Fibroblast of peridontal ligament (primary cell): Measurements from ENCODE around the gene BUD13.
"Not testable (repeated sequence)": the region's sequence is repeated elsewhere in the genome, so short reads cannot be mapped to it uniquely, and the experiment has no call there.

Experiments
- DNase-seq: peaks from one replicate; pipeline ENCODE4 v3.0.0-alpha.2; 2010; ENCODE audit errors: extremely low read depth

BUD13 gene

GRCh38 chr11:116772443-116773202 lies at the start of gene BUD13:
Gene BUD13 (minus strand): TSS chr11:116772987. CDS start chr11:116772964, 23 bp downstream.
- DNase-seq: peak; percentile 68

DNA sequence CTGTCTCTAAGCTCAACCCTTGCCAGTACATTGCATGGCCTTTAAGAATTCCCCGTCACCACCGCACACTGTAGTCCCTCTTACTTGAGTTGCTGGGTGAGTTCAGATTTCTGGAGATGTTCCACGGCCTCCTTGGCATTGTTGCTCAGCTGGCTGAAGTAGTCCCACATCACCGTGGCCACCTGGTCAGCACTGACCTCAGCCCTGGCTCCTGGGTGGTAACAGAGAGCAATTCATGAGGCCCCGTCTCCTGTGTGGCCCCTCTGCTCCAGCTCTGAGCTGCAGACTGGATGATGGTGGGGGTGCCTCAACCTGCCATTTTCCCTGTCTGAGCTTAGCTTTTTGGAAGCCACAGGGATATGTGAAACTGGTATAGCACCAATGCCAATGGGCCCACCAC lies 49.8 kb upstream of the BUD13 start:
- no peak for DNase-seq

GRCh38 chr11:116821050-116821918 lies 48.5 kb upstream of the BUD13 start:
- no peak for DNase-seq

DNA sequence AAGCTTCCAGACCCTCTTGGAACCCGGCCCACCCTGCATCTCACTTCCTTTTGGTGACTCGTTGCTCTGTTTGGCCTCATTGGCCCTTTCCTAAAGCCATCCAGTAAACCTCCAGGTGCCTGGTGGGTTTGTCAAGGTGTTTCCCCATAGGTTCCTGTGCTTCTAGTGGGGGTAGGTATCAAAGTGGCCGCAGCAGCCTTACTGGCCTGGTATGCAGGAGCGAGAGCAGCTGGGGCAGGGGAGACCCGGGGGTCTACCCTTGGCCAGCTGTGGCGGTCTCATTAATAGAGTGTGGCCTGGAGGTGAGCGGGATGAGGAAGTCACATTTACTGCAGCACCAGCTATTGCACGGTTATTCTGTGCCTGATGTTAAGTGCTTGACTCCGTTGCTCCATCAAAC lies 46.3 kb upstream of the BUD13 start:
- no peak for DNase-seq

- no peak for DNase-seq
These were observed 41.7 kb upstream of the BUD13 start for GRCh38 chr11:116814502-116814901.

DNA sequence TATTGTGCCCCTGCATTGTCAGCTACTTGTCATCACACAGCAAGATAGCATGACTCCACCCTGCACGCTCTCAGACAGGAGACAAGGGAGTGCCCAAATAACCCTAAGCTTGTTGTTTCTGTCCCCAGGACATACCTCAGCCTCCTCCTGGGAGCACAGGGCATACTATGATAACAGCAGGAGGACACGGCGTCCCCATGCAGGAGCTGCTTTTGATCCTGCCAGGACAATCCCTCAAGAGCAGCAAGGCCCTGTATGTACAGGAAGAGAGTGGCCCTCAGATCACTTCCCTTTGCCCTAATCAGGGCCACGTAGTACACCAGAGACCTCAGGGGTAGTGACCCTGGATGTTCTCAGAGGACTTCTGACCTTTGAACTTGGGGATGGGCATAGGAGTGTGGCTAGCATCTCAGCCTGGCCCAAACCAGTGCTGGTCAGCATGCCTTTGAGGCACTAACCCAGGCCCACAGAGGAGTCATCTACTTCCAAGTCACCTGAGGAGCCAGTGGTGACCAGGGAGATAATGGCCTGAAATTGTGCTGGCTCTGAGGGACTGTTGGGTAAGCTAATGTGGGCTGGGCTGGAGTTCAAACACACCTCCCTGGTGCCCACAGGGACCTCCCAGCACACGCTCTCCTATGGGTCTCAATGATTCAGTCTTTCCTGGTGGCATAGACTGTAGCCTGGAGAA lies 41.1 kb upstream of the BUD13 start:
- DNase-seq: no peak

- DNase-seq: no peak
These were observed 40.4 kb upstream of the BUD13 start for GRCh38 chr11:116813170-116813569.

GRCh38 chr11:116812109-116812508 lies 39.3 kb upstream of the BUD13 start:
- no peak for DNase-seq

GRCh38 chr11:116811194-116811593 lies 38.4 kb upstream of the BUD13 start:
- DNase-seq: no peak

DNA sequence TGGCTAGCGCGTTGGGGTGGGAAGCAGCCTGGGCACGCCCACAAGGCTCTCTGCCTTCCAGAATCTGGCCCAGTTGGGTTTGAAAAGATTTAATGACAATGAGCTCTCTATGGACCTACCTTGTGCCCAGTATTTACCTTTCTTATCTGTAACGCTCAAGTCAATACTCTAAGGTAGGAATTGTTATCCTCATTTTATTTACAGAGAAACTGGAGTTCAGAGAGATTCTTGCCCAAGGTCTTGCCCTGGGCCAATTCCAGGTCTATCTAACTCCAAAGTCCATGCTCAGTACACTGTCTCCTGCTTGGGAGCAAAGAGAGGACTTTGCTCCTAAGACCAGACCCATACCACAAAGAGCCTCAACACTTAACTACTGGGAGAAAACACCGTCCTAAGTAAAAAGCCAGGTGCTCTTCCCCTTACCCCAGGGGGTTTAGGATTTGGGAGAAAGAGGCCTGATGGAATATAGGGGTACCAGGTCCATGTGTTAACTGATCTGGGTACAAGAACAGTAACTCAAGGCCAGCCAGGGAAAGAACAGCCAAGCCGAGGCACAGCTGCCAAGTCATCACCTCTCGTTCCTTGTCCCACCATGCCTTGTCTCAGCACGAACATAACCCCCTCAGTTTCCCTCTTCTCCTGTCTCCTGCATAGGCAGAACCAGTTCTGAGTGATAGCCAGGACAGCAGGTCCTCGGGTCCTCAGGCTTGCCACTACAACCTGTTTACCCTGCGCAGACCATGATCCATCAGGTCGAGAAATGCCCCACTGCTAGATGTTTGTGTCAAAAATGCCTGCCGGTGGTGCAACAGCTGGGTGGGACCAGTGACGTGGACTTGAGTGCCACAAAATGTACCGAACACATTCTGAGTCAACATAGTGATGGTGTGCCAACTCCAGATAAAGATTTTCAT lies 35.7 kb upstream of the BUD13 start:
- DNase-seq: peak; percentile 26

GRCh38 chr11:116807601-116808261 lies 34.9 kb upstream of the BUD13 start:
- no peak for DNase-seq

- no peak for DNase-seq
These were observed 31.2 kb upstream of the BUD13 start for GRCh38 chr11:116804001-116804400.

- not testable (repeated sequence) for DNase-seq
These were observed 28.9 kb upstream of the BUD13 start for GRCh38 chr11:116801662-116802061.

DNA sequence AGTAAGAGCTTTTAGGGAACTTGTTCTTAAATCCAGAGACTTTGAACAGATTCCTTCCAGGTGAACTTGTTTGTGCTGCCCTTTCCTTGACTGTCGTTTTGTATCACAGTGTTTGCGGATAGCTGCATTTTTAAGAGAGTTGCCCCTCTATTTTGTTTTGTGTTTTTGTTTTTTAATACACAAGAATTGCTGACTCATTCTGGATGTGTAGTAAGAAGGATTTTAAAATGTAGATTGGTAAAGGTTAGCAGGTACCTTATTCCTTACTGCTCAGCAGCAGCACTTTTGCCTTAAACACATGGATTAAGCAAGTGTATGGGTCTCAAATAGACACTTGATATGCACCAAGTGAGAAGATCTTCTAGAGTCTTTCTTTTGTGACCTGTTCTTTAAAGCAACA lies 27.8 kb upstream of the BUD13 start:
- DNase-seq: no peak

GRCh38 chr11:116798368-116798767 lies 25.6 kb upstream of the BUD13 start:
- no peak for DNase-seq

GRCh38 chr11:116797816-116798215 lies 25.0 kb upstream of the BUD13 start:
- DNase-seq: no peak

DNA sequence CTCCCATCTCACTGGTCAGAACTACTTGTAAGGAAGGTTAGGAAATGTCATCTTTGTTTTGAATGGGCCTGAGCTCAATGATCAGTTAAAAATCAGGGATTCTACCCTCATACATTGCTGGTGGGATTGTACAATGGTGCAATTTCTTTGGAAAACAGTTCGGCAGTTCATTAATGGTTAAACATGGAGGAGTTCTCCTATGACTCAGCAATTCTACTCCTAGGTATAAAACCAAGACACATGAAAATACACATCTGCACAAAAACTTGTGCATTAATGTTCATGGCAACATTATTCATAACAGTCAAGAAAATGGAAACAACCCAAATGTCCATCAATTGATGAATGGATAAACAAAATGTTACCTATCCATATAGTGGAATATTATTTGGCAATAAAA lies 23.8 kb upstream of the BUD13 start:
- DNase-seq: no peak

- DNase-seq: peak; percentile 20
These were observed 22.1 kb upstream of the BUD13 start for GRCh38 chr11:116794851-116795250.

GRCh38 chr11:116793772-116794097 lies 20.9 kb upstream of the BUD13 start:
- peak; percentile 31 for DNase-seq

DNA sequence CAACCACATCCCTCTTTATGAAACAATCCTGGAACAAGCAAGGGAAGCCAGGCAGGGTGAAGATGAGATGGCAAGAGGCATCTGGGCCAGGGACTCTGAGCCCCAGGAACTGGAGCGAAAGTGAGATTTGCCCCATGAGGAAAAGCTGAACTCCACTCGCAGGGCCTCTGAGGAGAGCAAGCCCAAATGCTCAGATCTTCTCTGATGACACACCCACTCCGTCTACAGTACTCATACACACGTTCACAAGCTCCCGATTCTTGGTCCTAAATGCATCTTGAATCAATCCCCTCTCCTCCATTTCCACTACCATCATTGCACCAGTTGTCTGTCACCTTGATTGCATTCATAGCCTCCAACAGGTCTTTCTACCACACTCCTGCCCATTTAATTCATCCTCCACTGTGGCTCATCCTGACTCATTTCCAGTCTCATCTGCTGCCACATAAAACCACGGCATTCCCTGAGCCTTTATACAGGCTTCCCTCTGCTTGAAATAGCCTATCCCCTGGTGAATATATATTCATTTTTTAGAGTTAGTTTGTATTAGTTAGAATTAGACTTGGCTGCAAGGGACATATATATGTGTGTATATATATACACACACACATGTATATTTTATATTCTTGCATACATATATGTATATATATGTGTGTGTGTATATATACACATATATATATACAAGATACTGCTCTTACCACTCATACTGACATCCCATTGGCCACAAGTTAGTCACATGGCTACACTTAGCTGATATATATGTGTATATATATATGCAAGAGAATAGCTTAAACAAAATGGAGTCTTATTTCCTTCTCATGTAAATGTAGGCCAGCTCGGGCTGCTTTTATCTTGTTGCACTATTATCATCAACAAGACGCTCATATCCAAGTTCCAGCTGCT lies 20.3 kb upstream of the BUD13 start:
- peak; percentile 61 for DNase-seq
